Measurements from ENCODE around the gene CTU2. TPM values are rescaled to one million over a fixed set of nuclear protein-coding genes. Genes with fewer than 3 reads are reported as not detected.

Gene CTU2
- total RNA-seq, 4 donors from 2014 or later: 7.7 to 21.2 (median 13.6) TPM

- Histone ChIP-seq H3K27ac (no peak overlapping the region), H3K36me3 (no peaks in the 10 kb centered on the region), H3K27me3 (no peaks in the 10 kb centered on the region), H3K4me3 (replicated peaks in 1 of 3) (no peak overlapping the region), H3K9me3 (no peaks in the 10 kb centered on the region), H3K4me1 (no peaks in the 10 kb centered on the region)
- TF ChIP-seq POLR2A (IDR thresholded peaks at IDR 0.05): no peak
- TF ChIP-seq CTCF (IDR thresholded peaks at IDR 0.05): no peak
- intact Hi-C loops (cut with DNase I): no loop called here
- WGBS, 2 donors: 78 to 87% methylated on average over 10 of the region's 10 CpGs
- no peak for DNase-seq
Measured at GRCh38 chr16:88669980-88670379, 36.3 kb upstream of the CTU2 start.

DNA sequence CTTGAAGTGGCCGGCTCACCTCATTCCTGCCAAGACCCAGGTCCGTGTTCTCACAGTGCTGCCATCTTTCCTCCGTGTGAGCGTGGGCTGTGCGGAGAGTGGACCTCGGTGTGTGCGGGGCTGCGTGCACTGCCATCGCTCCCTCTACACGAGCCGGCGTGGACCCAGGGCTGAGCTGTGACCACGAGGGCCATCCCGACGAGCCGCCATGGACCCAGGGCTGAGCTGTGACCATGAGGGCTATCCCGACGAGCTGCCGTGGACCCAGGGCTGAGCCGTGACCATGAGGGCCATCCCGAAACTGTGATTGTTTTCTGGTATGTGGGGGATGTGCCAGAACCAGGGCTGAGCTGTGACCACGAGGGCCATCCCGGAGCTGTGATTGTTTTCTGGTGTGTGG is 34.5 kb upstream of the CTU2 start:
- intact Hi-C loops (cut with DNase I): no loop called here
- no peaks in the 10 kb centered on the region for H3K9me3 ChIP-seq
- no peaks in the 10 kb centered on the region for H3K27me3 ChIP-seq
- no peak overlapping the region for H3K4me3 ChIP-seq (replicated peaks in 1 of 3)
- H3K36me3 ChIP-seq: no peaks in the 10 kb centered on the region
- TF ChIP-seq CTCF (IDR thresholded peaks at IDR 0.05) (no peak), POLR2A (IDR thresholded peaks at IDR 0.05) (no peak)
- no peak for DNase-seq
- no peak overlapping the region for H3K27ac ChIP-seq
- WGBS, 2 donors: 90 to 91% methylated on average over 15 to 22 of the region's 23 CpGs
- no peaks in the 10 kb centered on the region for H3K4me1 ChIP-seq

GRCh38 chr16:88672776-88673175 is 33.5 kb upstream of the CTU2 start:
- no peak overlapping the region for H3K27ac ChIP-seq
- no peaks in the 10 kb centered on the region for H3K4me1 ChIP-seq
- TF ChIP-seq POLR2A (IDR thresholded peaks at IDR 0.05) (no peak), CTCF (IDR thresholded peaks at IDR 0.05) (peak in 2 of 6 experiments; percentile 8 to 10)
- DNase-seq: no peak
- no peaks in the 10 kb centered on the region for H3K27me3 ChIP-seq
- intact Hi-C loops (cut with DNase I): no loop called here
- no peaks in the 10 kb centered on the region for H3K9me3 ChIP-seq
- 46 to 67% methylated on average over 11 of the region's 11 CpGs for WGBS, 2 donors
- H3K36me3 ChIP-seq: no peaks in the 10 kb centered on the region
- no peak overlapping the region for H3K4me3 ChIP-seq (replicated peaks in 1 of 3)

GRCh38 chr16:88673716-88674379 is 32.5 kb upstream of the CTU2 start:
- TF ChIP-seq CTCF (IDR thresholded peaks at IDR 0.05): no peak
- TF ChIP-seq POLR2A (IDR thresholded peaks at IDR 0.05): no peak
- Histone ChIP-seq H3K4me3 (replicated peaks in 1 of 3) (no peak overlapping the region), H3K9me3 (no peaks in the 10 kb centered on the region), H3K27me3 (no peaks in the 10 kb centered on the region), H3K4me1 (no peaks in the 10 kb centered on the region), H3K27ac (no peak overlapping the region), H3K36me3 (no peaks in the 10 kb centered on the region)
- DNase-seq: no peak
- WGBS, 2 donors: 93 to 96% methylated on average over 18 to 19 of the region's 19 CpGs
- intact Hi-C loops (cut with DNase I): no loop called here

DNA sequence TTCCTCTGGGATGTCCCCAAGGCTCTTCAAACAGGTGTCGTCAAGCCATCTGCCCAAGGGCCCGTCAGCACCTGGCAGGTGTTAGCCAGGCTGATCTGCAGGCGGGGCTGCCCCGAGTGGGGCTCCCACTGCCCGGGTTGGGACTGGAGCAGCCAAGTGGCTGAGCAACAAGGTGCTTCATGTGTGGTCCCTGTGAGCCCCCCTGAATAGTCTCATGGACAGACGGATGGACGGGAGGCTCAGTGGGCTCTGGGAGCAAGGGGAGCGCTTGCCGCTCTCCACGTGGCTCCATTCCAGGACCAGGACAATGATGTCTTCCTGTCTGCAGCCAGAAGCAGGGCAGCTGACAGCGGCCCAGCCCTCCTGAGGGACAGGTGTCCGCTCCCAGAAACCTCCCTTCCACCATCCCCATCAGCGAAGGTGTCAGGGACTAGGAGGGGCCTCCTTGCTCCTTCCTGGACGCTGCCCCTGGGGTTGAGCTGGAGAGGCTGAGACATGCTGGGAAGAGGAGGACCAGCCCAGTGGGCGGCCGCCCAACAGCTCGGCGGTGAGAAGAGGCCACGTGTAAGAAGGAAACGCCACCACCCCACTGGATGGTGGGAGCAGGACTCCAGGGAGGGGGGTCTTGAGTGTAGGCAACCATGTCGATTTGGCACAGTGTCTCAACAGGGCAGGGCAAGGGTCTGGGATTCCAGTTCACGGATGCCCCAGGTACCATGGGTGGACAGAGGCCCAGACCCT is 29.6 kb upstream of the CTU2 start:
- no peak for DNase-seq
- no peak overlapping the region for H3K4me3 ChIP-seq (replicated peaks in 1 of 3)
- H3K4me1 ChIP-seq: no peaks in the 10 kb centered on the region
- no peaks in the 10 kb centered on the region for H3K9me3 ChIP-seq
- H3K27ac ChIP-seq: no peak overlapping the region
- H3K27me3 ChIP-seq: no peaks in the 10 kb centered on the region
- no peak for TF ChIP-seq CTCF (IDR thresholded peaks at IDR 0.05)
- no peak for TF ChIP-seq POLR2A (IDR thresholded peaks at IDR 0.05)
- no peaks in the 10 kb centered on the region for H3K36me3 ChIP-seq
- intact Hi-C loops (cut with DNase I): no loop called here
- WGBS, 2 donors: 40 to 76% methylated on average over 1 to 8 of the region's 22 CpGs

Data from thyroid gland (tissue), 4 donors.